ENCODE results near the gene KIF5C. TPM values are rescaled to one million over a fixed set of nuclear protein-coding genes. Genes with fewer than 3 reads are reported as not detected.

KIF5C gene
- total RNA-seq, 4 donors from 2014 or later: 1.2 to 7.4 (median 1.9) TPM

DNA sequence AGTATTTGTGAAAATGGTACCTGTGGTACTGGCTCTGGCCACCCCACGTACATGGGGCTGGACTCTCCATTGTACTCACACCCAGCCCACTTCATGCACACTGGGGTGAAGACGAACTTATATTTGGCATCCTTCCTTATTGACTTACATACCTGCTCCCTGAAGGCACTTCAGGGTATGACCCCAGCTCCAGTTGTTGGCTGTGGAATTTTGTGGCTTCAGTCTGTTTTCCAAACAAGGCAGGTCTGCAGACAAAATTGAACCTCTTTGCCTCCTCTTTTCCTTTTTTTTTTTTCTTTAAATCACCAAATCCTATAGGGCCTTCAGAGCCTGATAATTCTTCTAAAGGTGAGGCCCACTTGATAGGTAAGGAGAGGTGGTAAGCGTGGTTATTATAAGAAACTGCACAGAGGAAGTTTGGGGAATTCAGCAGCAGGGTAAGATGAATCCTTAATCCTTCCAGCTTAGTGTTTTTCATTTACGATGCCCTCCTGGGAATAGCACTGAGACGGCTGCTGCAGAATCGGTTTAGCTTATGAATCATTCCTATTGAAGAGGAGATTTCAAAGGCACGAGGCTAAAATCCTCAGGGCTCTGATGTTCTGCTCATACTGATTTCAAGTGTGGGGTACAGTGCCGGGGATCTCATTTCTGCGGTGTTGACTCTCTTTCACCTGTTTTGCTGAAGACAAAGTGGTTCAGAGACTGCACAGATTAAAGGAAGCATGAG is 55.2 kb downstream of the KIF5C start:
- no peak for DNase-seq
- no peaks in the 10 kb centered on the region for H3K27me3 ChIP-seq
- no peak overlapping the region for H3K4me3 ChIP-seq
- peaks cover 0 to 6% (median 0%) of the 10 kb centered on the region in 4 donors for H3K4me1 ChIP-seq
- no peaks in the 10 kb centered on the region for H3K36me3 ChIP-seq
- H3K9me3 ChIP-seq: no peaks in the 10 kb centered on the region
- TF ChIP-seq, protein P1, sequence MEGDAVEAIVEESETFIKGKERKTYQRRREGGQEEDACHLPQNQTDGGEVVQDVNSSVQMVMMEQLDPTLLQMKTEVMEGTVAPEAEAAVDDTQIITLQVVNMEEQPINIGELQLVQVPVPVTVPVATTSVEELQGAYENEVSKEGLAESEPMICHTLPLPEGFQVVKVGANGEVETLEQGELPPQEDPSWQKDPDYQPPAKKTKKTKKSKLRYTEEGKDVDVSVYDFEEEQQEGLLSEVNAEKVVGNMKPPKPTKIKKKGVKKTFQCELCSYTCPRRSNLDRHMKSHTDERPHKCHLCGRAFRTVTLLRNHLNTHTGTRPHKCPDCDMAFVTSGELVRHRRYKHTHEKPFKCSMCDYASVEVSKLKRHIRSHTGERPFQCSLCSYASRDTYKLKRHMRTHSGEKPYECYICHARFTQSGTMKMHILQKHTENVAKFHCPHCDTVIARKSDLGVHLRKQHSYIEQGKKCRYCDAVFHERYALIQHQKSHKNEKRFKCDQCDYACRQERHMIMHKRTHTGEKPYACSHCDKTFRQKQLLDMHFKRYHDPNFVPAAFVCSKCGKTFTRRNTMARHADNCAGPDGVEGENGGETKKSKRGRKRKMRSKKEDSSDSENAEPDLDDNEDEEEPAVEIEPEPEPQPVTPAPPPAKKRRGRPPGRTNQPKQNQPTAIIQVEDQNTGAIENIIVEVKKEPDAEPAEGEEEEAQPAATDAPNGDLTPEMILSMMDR (IDR thresholded peaks at IDR 0.05): no peak
- TF ChIP-seq POLR2A (IDR thresholded peaks at IDR 0.05): no peak
- no peak overlapping the region for H3K27ac ChIP-seq

DNA sequence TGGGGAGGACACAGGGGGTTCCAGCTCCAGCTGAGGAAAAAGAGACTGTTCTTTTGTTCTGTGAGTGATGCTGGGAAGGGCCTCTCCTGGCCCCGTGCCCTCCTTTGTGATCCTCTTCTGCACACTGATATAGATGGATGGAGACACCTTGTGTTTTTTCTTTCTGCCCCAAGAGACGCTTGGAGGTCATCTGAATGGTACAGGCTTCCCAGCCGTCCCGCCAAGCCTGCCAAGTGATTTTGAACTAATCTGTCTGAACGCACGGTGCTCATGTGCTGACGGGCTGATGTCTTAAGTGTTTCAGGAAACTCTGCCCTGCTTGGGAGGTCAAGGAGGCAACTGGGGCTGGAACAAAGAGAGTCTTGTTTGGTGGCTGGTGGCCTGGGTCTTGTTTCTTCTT is 57.5 kb downstream of the KIF5C start:
- Histone ChIP-seq H3K27me3 (no peaks in the 10 kb centered on the region), H3K36me3 (no peaks in the 10 kb centered on the region), H3K4me1 (no peaks in the 10 kb centered on the region), H3K9me3 (no peaks in the 10 kb centered on the region), H3K27ac (no peak overlapping the region), H3K4me3 (no peak overlapping the region)
- DNase-seq: no peak
- TF ChIP-seq, protein P1 (IDR thresholded peaks at IDR 0.05): no peak
- no peak for TF ChIP-seq POLR2A (IDR thresholded peaks at IDR 0.05)

DNA sequence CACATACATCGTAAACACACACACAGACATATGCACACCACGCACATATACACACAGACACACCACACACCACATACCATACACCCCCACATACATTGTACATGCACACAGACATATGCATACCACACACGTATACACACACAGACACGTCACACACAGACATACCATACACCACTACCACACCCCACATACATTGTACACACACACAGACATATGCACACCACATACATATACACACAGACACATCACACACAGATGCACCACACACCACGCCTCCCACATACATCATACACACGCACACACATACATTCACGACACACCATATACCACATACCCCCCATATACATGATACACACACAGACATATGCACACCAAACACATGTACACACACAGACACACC is 58.4 kb downstream of the KIF5C start:
- DNase-seq: no peak
- no peaks in the 10 kb centered on the region for H3K27me3 ChIP-seq
- no peaks in the 10 kb centered on the region for H3K9me3 ChIP-seq
- no peak overlapping the region for H3K4me3 ChIP-seq
- H3K4me1 ChIP-seq: no peaks in the 10 kb centered on the region
- no peak for TF ChIP-seq POLR2A (IDR thresholded peaks at IDR 0.05)
- TF ChIP-seq, protein P1 (IDR thresholded peaks at IDR 0.05): no peak
- no peaks in the 10 kb centered on the region for H3K36me3 ChIP-seq
- no peak overlapping the region for H3K27ac ChIP-seq

- Histone ChIP-seq H3K36me3 (no peaks in the 10 kb centered on the region), H3K27me3 (no peaks in the 10 kb centered on the region), H3K4me1 (no peaks in the 10 kb centered on the region), H3K27ac (no peak overlapping the region), H3K9me3 (no peaks in the 10 kb centered on the region), H3K4me3 (no peak overlapping the region)
- DNase-seq: no peak
- no peak for TF ChIP-seq POLR2A (IDR thresholded peaks at IDR 0.05)
- TF ChIP-seq, protein P1 (IDR thresholded peaks at IDR 0.05): no peak
Observed at GRCh38 chr2:148935791-148936190, 60.8 kb downstream of the KIF5C start.

DNA sequence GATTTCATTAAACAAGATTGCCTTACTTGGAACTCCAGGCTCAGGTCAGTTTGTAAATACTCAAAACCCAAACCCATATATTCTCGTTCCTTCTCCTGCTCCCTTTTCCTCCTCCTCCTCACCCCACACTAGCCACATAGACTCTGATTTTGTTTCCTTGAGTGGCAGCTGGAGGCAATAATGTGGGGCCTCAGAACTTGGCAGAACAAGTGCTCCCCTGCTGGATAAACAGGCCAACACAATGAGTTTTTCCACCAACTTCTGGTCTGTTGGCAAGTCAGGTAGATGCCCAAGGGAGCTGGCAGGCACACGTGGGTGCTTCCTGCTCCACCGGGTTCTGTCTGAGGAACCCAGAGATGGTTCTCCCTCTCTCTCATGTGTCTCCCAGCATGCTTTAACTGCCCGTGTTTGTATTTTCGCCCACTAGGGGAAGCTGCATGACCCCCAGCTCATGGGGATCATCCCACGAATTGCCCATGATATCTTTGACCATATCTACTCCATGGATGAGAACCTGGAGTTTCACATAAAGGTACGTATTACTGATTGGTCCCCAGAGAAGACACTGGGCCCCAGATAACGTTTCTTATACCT is 61.9 kb downstream of the KIF5C start:
- H3K36me3 ChIP-seq: no peaks in the 10 kb centered on the region
- H3K27me3 ChIP-seq: no peaks in the 10 kb centered on the region
- TF ChIP-seq, protein P1 (IDR thresholded peaks at IDR 0.05): no peak
- TF ChIP-seq POLR2A (IDR thresholded peaks at IDR 0.05): no peak
- H3K4me3 ChIP-seq: no peak overlapping the region
- no peaks in the 10 kb centered on the region for H3K4me1 ChIP-seq
- no peak overlapping the region for H3K27ac ChIP-seq
- H3K9me3 ChIP-seq: no peaks in the 10 kb centered on the region
- DNase-seq: no peak

All from Peyer's patch (tissue), 4 donors.